GM18909 (cell line): ENCODE measurements around the gene CHRNA4.
"Not testable (repeated sequence)": the region's sequence is repeated elsewhere in the genome, so short reads cannot be mapped to it uniquely, and the experiment has no call there.

Source experiments
- ATAC-seq: cut with Tn5 transposase; IDR thresholded peaks from one replicate; pipeline ENCODE4 v1.9.1; 2021; ENCODE audit warnings: mild to moderate bottlenecking; ENCODE audit not compliant: unreplicated experiment, poor library complexity

Gene CHRNA4

GRCh38 chr20:63379872-63380271 is 18.7 kb upstream of the CHRNA4 start:
- ATAC-seq: not testable (repeated sequence)

GRCh38 chr20:63379296-63379695 is 18.1 kb upstream of the CHRNA4 start:
- no peak for ATAC-seq

DNA sequence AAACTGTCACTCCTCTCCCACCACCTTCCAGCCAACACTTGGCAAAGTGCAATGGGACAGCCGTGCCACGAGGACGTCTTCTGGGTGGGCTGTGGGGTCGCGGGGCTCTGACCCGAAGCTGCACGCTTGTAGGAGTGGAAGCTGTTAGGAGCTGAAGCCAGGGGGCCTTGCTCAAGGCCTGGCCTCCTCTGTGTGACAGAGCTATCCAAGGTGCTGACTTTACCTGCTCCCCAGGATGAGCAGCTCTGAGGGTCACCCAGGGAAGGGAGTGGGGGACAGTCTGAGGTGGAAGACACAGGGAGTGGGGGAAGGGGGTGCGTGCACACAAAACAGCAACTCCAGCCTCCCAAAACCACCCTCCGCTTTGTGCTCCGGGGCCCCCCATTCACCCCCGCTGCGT is 17.5 kb upstream of the CHRNA4 start:
- no peak for ATAC-seq

GRCh38 chr20:63377951-63378381 is 16.8 kb upstream of the CHRNA4 start:
- ATAC-seq: no peak

GRCh38 chr20:63377256-63377941 is 16.2 kb upstream of the CHRNA4 start:
- no peak for ATAC-seq

GRCh38 chr20:63376283-63377250 is 15.4 kb upstream of the CHRNA4 start:
- no peak for ATAC-seq

- no peak for ATAC-seq
Observed at GRCh38 chr20:63375438-63375837, 14.3 kb upstream of the CHRNA4 start.

- ATAC-seq: no peak
Observed at GRCh38 chr20:63374504-63374903, 13.4 kb upstream of the CHRNA4 start.

- ATAC-seq: no peak
Observed at GRCh38 chr20:63373996-63374395, 12.8 kb upstream of the CHRNA4 start.

DNA sequence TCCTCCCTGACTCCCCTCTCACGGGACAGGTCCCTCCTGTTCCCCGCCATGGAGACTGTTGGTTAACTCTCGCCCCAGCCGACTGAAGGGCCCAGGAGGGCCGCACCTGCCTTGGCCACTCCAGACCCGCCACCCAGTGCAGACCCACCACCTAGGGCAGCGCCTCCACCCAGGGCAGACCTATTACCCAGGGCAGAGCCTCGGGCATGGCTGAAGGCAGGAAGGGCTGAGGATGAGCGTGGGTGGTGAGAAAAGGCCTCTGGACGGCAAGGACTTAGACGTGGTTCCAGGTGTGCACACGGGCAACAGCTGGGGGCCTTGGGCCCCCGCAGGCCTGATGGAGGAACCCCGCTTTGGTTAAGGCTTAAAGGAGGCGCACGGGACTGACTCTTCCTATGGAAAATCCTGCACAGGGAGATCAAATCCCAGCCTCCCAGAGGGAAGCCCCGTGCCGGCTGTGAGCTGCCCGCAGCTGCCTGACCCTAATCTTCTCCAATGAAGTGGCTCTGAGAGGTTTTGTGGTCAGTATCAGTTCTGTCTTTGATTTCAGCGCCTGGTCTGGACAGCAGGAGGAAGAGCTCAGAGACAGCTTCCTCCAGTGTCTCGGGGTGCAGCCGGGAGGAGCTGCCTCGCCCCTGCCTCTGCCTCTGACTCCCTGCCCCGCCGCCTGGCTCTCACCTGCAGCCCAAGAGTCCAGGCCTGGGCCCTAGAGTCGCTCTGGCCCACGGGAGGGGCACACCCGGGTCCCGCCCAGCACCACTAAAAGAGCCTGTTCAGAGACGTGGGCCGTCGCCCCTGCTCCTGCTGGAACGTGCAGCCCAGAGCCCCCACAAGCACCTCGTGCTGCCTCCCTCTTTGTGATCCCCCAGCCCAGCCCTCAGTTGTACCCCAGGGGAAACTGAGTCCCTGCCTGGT is 12.1 kb upstream of the CHRNA4 start:
- no peak for ATAC-seq

DNA sequence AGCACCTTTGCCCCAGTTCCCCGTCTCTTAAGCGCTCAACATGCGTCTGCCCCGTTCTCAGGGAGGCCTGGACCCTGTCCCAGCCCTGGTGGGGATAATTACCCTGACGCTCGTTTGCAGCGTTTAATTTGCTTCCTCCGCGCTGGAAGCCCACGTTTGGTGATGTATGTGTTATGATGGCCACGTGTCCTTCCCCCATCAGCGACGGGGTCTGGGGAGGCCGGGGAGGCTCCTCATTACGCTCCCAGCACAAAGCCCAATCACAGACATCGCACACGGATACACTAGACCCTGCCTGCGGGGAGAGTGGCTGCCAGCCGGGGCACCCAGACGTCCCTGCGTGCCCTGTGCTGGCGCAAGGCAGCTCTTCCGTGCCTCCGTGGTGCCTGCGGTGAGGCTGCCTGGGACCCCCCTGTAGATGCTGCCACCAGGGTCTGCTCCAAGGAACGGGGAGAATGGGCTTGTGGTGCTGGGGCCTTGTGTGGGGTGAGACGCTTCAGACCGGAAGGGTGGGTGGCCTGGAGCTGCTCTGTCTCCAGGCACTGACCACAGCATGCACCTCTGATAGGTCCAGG is 10.2 kb upstream of the CHRNA4 start:
- no peak for ATAC-seq

DNA sequence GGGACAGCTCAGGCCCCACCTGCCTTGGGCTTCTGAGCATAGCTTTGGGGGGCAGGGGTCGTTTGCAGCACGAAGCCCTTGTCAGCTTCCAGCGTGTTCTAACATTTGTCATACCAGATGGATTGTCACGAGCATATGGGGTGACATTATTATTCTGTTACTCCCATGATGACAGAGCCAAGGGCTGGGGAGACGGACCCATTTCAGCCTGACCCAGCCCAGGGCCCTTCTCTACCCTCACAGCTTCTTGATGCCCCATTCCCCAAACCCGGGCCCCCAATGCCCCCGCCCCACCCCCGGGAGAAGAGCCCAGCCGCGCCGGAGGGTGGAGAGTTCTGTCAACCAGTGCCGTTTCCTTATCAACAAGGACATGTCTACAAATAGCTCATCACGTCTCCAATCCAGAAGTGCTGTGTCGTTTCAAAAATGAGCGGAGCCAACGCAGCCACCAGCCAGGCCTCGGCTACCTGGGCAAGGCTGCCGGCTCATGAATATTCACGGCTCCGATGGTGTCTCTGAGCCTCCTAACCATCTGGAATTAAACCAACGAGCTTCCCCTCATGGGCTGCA is 9.6 kb upstream of the CHRNA4 start:
- ATAC-seq: no peak

DNA sequence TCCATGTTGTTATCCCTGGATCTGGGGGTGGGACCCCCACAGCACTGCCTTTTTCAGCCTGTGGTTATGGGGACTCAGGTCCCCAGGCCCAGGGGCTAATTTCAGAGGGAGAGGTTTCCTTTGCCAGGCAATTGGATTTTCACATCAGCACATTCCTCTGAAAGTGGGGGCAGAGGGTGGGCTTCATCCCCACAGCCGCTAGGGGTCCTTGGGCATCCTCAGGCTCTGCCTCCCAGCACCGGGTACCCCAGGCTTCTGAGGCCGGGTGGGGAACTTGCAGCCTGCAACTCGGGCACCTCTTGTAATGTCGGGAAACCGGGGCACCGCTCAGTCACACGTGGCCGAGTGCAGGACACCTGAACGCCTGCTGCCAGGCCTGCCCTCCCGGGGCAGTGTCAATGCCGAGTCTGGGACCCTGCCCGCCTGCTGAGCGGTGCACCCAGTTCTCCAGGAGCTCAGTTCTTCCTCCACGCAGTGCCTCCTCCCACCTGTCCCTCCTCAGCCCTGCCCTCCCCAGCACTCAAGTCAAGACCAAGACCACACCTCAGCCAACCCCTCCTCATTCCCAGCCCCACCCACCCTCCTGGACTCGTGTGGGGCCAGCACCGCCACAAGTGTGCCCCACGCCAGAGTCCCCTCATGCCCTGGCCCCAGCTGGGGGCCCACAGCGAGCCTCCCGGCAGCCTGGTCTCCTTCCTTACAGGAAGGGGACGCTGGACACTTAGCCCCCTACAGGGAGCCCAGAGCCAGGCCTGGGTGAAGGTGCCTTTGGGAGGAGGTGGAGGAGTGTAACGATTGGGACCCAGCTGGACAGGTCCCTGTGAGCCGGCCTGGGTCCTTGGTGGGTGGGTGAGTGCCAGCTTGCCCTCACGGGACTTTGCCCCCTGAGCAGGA is 8.8 kb upstream of the CHRNA4 start:
- no peak for ATAC-seq

DNA sequence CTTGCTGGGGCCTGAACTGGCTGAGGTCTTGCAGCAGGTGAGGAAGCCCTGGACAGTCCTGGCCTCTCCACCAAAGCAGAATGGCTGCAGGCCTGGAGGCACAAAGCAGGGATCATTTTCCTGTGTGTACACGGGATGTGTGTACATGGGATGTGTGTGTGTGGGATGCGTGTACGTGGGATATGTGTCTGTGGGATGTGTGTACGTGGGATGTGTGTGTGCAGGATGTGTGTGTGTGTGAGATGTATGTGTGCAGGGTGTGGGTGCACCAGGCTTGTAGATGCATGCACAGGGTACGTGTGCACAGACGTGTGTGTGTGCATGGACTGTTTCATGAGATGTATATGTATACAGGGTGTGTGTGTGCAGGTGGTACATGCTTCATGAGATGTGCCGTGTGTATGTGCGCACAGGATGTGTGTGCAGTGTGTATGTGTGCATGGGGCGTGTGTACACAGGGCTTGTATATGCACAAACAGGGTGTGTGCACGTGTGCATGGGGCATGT is 7.9 kb upstream of the CHRNA4 start:
- ATAC-seq: no peak

DNA sequence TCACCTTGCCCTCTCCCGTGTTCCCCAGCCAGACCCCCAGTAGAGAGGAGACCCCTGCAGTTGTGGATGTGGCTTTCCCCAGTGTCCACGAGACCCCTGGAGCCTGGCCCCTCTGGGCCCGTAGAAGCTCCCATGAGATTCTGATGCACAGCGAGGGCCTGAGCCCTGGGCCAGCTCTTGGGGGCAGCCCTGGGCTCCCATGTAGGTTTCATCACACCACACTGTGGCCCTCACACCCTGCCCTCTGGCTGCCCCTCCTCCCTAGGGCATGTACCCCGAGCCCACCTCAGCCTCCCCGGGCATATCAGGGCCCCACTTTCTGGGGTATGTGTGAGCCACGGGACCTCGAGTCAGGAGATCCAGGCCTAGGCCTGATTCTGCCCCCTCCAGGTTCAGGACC is 7.0 kb upstream of the CHRNA4 start:
- no peak for ATAC-seq

DNA sequence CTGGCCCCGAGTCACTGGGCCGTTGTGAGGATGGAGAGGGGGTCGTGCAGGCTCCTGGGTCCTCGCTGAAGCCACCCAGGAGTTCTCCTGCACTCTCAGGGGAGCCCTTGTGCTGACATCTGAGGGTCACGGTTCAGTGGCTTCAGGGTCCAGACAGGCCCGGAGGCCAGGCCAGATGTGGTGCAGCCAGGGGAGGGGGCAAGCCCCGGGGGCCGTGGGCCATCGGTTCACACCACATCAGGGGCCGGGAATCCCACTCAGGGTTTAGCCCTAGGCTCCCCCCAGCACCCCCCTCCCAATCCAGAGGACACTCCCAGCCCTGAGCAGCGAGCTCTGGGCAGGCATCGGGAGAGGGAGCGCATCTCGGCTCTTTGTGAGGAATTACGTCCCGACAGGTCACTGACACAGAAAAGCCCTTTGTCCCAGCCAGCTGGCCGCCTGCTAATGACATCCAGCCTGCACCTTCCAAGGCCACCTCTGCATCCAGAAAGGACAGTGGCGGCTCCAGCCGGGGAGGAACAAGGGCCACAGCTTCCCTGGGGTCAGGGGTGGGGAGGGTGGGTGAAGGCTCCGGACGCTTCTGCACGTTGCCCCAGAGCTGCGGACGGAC is 6.4 kb upstream of the CHRNA4 start:
- ATAC-seq: no peak

DNA sequence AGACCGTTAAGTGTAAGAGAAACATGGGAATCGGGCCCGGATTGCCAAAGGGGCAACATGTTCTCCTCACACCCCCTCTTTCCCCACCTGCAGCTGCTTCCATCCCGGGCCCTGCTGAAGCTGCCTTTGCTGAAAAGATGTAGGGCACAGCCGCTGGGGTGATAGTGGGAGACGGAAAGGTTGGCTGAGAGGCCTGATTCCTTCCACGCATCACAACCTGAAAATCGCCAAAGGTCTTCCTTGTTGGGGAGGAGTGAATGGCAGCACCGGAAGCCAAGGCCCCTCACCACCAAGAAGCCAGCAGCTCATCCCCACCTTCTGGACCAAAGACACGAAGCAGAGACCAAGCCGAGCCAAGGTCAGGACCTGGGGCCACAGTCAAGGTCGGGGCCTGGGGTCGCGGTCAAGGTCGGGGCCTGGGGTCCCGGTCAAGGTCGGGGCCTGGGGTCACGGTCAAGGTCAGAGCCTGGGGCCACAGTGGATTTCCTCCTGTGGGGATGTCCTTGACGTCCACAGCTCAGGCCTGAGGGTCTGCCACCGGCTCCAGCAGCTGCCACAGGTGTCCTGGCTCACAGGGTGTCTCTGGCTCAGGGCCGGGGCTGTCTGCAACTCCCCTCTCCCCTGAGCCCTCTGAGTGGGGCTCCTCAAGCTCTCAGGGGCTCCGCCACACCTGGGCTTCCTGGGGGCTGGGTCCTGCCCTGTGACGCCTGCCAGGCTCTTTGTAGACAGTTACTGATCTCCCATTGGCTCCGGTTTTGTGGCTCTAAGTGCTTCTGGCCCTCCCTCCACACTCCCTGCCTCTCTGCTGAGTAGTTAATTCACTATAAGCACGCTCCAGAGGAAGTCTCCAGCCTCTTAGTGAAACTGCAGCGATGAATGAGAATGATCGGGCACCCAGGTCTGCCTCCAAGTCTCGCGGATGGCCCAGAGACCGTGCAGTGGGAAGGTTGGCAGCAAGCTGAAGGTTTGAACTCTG is 5.5 kb upstream of the CHRNA4 start:
- ATAC-seq: no peak
